ENCODE results near the gene TMEM43.

DNA sequence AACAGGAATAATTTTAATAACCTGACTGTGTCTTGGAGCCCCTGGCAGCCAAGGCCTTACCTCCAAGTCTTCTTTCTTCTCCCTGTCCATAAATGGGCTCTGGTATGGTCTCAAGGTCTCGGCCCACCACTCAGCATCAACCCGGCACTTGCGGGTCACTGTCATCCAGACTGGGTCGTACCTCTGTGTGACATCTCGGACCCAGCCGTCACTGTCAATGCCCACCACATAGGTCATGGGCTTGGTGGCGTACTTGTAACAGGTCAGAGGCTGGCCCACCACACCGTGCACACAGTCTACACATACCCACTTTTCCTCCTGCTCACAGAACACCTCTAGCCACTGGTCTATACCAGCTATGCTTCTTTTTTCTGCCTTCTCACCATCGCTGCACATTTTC lies 33.1 kb downstream of the TMEM43 start:
- TF ChIP-seq, protein P1, sequence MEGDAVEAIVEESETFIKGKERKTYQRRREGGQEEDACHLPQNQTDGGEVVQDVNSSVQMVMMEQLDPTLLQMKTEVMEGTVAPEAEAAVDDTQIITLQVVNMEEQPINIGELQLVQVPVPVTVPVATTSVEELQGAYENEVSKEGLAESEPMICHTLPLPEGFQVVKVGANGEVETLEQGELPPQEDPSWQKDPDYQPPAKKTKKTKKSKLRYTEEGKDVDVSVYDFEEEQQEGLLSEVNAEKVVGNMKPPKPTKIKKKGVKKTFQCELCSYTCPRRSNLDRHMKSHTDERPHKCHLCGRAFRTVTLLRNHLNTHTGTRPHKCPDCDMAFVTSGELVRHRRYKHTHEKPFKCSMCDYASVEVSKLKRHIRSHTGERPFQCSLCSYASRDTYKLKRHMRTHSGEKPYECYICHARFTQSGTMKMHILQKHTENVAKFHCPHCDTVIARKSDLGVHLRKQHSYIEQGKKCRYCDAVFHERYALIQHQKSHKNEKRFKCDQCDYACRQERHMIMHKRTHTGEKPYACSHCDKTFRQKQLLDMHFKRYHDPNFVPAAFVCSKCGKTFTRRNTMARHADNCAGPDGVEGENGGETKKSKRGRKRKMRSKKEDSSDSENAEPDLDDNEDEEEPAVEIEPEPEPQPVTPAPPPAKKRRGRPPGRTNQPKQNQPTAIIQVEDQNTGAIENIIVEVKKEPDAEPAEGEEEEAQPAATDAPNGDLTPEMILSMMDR (IDR thresholded peaks at IDR 0.05; ENCODE audit: low read depth, low read length, poor library complexity, severe bottlenecking), result no peak
- TF ChIP-seq EZH2phosphoT487 (IDR thresholded peaks at IDR 0.05; ENCODE audit: borderline replicate concordance, low read length), result no peak

Data from DOHH2 (cell line).